GM19328 (cell line): Measurements from ENCODE around the gene HOXD10.

ENCODE experiments used
- ATAC-seq: cut with Tn5 transposase; IDR thresholded peaks from one replicate; pipeline ENCODE4 v1.9.1; 2021; ENCODE audit warnings: mild to moderate bottlenecking, moderate library complexity; ENCODE audit not compliant: unreplicated experiment

Gene HOXD10

GRCh38 chr2:176148751-176149421, 32.3 kb downstream of the HOXD10 start:
- ATAC-seq = no peak

DNA sequence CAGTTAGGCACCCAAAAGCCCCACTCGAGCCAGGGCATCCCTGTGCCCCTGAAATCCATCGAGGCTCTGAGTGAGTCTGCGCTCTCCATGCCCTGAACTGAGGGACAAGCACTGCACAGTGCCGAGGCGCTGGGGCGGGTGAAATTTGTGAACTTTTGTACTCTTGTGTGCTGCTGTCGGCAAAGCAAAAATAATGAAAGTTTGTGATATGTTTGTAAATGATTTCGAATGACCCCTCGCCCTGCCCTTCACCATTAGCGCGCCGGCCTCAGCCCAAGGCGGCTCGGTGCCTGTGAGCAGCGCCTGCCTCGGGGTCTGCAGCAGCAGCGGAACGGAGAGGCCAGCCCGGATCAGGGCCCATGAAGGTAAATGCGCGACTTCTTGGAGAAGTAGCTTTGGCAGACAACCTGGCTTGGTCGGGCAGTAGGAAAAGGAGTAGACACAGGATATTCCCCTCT, 32.9 kb downstream of the HOXD10 start:
- no peak for ATAC-seq

DNA sequence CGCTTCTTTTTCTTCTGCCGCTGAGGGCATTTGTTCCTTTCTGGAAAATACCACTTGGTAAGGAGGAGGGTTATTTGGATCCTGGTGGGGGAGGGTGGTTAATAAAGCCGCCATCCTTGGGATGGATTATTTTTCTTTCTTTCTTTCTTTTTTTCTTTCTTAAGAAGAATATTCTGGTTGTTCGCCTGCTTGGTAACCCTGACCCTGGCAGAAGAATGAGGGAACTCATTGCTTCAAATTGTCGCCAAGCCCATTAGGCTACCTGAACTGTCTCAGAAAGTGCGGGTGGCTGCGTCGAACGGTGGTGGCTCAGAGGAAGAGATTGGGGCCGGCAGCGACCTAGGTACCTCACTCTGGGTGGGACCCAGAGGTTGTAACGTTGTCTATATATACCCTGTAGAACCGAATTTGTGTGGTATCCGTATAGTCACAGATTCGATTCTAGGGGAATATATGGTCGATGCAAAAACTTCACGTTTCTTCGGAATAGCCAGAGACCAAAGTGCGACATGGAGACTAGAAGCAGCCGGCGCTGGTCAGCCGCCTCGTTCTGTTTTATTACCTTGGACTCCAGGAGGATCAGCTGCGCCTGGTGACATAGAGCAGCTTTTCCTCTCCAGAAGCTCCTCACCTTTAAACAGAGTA, 33.5 kb downstream of the HOXD10 start:
- no peak for ATAC-seq

DNA sequence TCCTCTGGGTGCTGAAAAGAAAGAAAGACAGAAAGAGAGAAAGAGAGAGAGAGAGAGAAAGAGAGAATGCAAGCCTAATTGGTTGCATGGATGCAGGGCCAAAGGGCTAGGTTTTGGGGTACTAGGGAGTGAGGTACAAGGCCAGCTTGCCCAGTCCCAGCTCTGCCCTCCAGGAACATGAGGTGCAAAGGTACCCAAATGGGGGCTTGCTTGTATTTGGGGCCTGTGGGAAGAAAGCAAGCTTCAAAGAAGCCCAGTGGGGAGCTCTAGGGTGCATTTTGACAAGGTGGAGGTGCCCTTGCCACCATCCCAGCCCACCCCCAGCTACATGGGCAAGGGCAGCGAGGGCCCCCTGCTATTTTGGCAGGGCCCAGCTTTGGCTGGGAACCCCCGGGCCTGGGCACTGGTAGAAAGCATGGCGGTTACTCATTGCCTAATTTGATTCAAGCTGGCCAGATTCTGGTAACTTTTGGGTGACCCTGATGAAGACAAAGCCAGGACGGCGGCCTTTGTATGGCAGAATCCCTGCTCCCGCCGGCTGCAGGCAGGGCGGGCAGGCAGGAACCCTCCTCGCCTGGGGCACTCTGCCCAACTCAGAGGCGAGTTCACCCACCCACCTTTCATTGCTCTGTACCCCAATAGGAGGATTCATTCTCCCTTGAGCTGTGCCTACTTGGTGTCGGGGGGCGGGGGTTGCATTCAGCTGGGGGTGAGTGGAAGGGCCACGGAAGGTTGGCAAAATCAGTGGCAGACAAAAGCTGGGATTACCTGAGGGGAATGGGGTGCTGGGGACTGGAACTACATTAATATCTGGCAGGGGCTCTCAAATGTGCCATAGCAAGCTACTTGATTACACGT, 34.2 kb downstream of the HOXD10 start:
- no peak for ATAC-seq

GRCh38 chr2:176151442-176152287, 35.1 kb downstream of the HOXD10 start, which contains the start of gene HOXD4:
HOXD4 (plus strand) TSS chr2:176151550; CDS start chr2:176151634, 84 bp downstream.
- no peak for ATAC-seq

DNA sequence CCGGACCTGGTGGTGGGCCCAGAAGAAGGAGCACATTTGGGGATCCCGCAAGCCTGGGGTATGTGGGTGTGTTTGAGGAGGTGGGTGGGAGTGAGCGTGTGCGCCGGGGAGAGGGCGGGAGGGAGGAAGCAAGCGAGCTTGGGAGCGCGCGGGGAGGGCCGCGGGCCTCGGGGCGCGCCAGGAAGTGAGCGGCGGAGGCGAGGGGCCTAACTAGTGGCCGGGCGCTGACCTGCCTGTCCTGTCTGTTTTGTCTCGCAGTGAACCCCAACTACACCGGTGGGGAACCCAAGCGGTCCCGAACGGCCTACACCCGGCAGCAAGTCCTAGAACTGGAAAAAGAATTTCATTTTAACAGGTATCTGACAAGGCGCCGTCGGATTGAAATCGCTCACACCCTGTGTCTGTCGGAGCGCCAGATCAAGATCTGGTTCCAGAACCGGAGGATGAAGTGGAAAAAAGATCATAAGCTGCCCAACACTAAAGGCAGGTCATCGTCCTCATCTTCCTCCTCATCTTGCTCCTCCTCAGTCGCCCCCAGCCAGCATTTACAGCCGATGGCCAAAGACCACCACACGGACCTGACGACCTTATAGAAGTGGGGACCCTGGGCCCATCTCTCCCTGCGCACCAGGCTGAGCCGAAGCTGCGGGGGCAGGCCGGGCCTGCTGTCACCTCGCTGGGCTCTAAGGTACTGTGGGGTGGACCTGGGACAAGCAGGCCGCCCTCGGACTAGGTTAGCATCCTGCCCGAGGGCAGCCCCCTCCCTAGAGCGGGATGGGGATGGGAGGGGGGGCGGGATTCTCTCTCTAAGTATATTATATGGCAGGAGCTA, 36.0 kb downstream of the HOXD10 start:
- no peak for ATAC-seq

- no peak for ATAC-seq
Measured at GRCh38 chr2:176154576-176155252, 38.1 kb downstream of the HOXD10 start.

- ATAC-seq = no peak
Measured at GRCh38 chr2:176155356-176156044, 38.9 kb downstream of the HOXD10 start.

- ATAC-seq = no peak
Measured at GRCh38 chr2:176156301-176156806, 39.8 kb downstream of the HOXD10 start.

DNA sequence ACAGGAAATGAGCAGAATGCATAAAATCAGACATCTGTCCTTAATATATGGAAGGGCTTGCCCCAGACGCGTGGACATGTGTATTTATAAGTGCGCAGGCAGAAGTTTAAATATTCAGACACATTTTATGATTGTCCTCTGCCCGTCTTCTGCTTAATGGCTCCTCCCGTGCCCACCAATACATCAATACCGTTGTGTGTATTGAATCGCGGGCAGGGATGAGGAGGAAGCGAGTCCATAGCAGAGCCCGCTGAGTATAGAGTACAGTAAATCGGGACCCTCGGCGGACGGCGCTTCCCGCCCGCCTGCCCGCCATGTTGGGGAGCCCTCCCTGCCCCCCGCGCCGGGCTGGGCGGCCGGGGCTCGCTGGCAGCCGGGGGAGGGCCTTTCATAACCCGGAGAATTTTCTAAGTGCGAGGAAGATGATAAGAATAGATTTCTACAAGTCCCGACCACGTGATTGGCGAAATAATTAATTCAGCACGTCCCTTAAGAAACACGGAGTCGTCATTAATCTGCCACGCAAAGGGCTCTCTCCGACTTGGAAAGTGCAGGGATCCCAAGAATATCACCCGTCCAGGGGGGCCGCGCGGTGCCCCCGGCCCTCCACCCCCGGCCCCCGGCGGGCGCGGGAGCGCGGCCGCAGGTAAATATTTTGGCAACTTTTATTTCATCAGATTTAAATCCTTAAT, 40.4 kb downstream of the HOXD10 start, which contains the start of gene HOXD3:
Gene HOXD3, plus strand, starts transcription at position 501 of the 692 bp plus-strand sequence. CDS start 11,808 bp downstream, outside the sequence.
- no peak for ATAC-seq

GRCh38 chr2:176157499-176158185, 41.1 kb downstream of the HOXD10 start:
- ATAC-seq = no peak

- no peak for ATAC-seq
Measured at GRCh38 chr2:176158186-176158591, 41.6 kb downstream of the HOXD10 start.

DNA sequence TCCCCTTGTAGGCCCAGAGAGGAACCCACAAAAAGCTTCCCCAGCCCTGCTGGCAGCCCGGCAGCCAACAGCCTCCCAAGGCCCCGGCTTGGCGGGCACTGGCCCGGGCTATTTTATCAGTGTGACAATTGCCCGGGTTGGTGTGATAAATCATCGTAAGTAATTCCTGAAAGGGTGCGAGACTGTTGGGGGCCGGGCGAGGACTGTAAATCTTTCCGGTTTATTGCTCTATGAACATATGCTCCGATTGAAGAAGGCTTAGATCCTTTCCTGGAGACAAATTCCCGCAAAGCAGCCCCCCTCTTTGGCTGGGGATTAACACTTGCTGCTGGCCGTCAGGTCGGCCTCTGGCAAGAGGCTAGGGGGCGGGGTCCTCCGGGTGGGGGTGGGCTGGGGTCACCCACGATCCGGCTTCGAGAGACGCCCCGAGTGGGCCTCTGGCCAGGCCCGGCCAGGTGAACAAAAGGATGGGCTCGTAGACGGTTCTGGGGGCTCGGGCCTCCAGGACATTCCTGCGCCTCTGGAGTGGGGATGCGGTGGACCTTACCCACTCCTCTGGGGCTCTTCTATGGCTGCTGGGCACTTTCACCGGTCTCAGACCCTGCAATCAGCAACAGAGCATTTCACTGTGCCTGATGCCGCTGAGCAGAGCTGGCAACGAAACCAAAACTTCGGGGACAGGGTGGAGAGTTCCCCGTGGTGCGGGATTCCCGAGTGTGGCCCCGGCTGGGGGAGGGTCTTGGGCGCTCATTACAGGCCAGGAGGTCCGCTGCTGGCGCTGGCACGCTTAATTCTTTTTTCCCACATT, 42.5 kb downstream of the HOXD10 start:
- no peak for ATAC-seq

DNA sequence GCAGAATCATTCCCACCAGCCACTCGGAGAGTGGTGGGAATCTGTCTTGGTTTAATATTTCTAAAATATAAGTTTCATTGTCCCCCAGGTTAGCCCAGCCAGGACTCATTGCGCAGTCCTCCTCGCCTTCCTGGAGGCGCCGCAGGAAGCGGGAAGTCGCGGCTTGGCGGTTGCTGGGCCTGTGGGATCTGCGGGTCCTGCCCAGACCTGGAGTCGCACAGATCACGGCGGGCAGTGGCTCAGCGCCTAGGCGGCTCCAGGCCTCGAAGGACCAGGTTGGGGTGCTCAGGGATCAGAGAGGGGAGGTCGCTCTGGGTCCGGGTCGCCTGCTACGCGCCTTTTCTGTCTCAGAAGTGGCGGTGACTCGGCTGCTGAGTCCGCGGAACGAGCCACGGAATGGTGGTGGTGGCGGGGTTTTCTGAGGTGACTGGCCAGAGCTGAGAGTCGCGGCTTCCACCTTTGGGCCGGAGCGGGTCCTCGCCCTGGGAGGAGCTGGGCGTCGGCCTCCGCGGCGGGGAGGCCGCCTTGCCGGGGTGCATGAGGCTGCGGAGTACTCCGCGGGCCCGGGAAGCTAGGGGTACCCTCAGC, 43.2 kb downstream of the HOXD10 start:
- ATAC-seq = no peak

- no peak for ATAC-seq
Measured at GRCh38 chr2:176160251-176160985, 43.8 kb downstream of the HOXD10 start.
